Ectodermal cell (in vitro differentiated cells): ENCODE results near the gene ARL2.

Source experiments
- H3K27ac ChIP-seq: 2 replicates; pipeline ENCODE4 v1.7.0; 2013; ENCODE audit warnings: mild to moderate bottlenecking, low read depth, low read length; ENCODE audit not compliant: insufficient read depth, poor library complexity, severe bottlenecking
- H3K27me3 ChIP-seq: 2 replicates; pipeline ENCODE4 v1.7.0; 2013; ENCODE audit warnings: mild to moderate bottlenecking, low read length; ENCODE audit not compliant: insufficient read depth, control insufficient read depth, poor library complexity, severe bottlenecking
- H3K36me3 ChIP-seq: one replicate; pipeline ENCODE4 v1.7.0; 2013; ENCODE audit warnings: low read length; ENCODE audit not compliant: control insufficient read depth, insufficient read depth
- H3K4me1 ChIP-seq: one replicate; pipeline ENCODE4 v1.7.0; 2013; ENCODE audit warnings: low read length; ENCODE audit not compliant: control insufficient read depth, insufficient read depth
- H3K4me3 ChIP-seq: 2 replicates; pipeline ENCODE4 v1.7.0; 2013; ENCODE audit warnings: low read depth, low read length, control low read depth; ENCODE audit not compliant: insufficient read depth
- H3K9me3 ChIP-seq: 2 replicates; pipeline ENCODE4 v1.7.0; 2013; ENCODE audit warnings: mild to moderate bottlenecking, low read length, moderate library complexity; ENCODE audit not compliant: control insufficient read depth
- WGBS, 2 experiments: methylation state at CpG; one replicate each; pipeline ENCODE4 v1.1.7; 2013; ENCODE audit warnings: missing lambda C conversion rate in 2 of 2; 5-methylcytosine and 5-hydroxymethylcytosine counted together

Gene ARL2

GRCh38 chr11:65043881-65044501, 30.0 kb downstream of the ARL2 start:
- Histone ChIP-seq H3K27me3 (no peaks in the 10 kb centered on the region), H3K4me1 (no peaks in the 10 kb centered on the region), H3K36me3 (peaks cover 4% of the 10 kb centered on the region), H3K27ac (no peak overlapping the region), H3K9me3 (no peaks in the 10 kb centered on the region), H3K4me3 (no peak overlapping the region)
- 95 to 97% methylated on average over 23 of the region's 23 CpGs for WGBS, 2 experiments

DNA sequence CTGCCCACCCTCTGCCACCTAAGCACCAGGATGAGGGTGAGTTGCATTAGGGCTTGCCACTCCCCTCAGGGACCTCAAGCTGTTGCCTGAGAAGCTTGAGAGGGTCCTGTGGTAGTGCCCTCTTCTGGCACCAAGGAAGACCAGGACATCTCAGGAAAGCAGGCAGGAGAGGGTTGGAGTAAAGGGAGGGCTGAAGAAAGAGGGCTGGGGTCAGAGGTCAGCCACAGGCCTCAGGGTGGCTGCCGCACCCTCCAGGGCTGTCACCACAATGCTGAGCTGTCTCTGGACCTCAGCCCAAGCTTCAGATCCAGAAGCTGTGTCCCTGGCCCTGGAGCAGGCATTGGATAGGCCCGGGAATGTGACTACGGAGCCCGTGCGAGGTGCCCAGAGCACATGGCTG, 31.1 kb downstream of the ARL2 start:
- Histone ChIP-seq H3K27me3 (no peaks in the 10 kb centered on the region), H3K36me3 (peaks cover 4% of the 10 kb centered on the region), H3K4me3 (no peak overlapping the region), H3K9me3 (no peaks in the 10 kb centered on the region), H3K27ac (no peak overlapping the region), H3K4me1 (no peaks in the 10 kb centered on the region)
- WGBS, 2 experiments: 93 to 94% methylated on average over 5 of the region's 5 CpGs

- Histone ChIP-seq H3K36me3 (peaks cover 4% of the 10 kb centered on the region), H3K4me3 (no peak overlapping the region), H3K4me1 (no peaks in the 10 kb centered on the region), H3K9me3 (no peaks in the 10 kb centered on the region), H3K27ac (no peak overlapping the region), H3K27me3 (no peaks in the 10 kb centered on the region)
- 93% methylated on average over 7 of the region's 7 CpGs for WGBS, 2 experiments
These were observed 31.8 kb downstream of the ARL2 start for GRCh38 chr11:65045728-65046127.

DNA sequence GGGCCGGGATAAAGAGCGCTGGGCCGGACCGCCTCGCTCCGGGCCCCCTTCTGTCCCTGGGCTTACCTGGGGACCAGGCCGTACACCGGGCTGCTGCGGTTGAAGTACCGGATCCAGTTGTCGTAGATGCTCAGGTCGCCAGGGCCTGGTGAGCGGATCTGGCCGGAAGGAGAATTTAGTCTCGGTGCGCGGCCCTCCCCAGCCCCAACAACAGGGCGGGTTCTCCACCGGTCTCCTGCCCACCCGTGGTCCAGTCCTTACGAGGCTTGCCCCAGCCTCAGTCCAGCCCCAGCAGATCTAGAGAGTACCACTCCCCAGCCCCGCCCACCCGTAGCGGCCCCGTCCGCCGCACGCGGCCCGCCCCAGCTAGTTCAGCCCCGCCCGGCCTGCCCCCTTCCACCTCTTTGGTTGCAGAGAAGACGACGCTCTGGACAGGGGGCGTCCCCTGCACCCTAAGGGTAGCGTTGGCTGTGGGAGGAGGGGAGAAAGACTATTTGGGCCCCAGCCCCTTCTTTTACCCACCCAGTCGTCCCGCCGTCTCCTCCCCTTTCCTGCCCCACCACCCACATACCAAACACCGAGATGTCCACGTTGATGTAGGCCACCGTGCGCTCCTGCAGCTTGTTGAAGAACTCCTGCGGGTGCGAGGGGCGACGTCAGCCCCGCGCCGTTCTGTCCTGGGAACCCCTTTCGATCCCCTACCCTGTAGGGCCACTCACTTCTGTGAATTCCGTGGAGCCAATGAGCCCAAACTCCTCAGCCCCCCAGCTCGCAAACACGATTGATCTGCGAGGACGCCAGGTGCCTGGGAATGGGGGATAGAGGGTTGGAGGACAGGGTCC, 33.8 kb downstream of the ARL2 start:
- no peak overlapping the region for H3K27ac ChIP-seq
- no peaks in the 10 kb centered on the region for H3K4me1 ChIP-seq
- H3K36me3 ChIP-seq: peaks cover 4% of the 10 kb centered on the region
- no peaks in the 10 kb centered on the region for H3K9me3 ChIP-seq
- 87 to 91% methylated on average over 56 of the region's 56 CpGs for WGBS, 2 experiments
- no peaks in the 10 kb centered on the region for H3K27me3 ChIP-seq
- no peak overlapping the region for H3K4me3 ChIP-seq

GRCh38 chr11:65051398-65051858, 37.5 kb downstream of the ARL2 start:
- Histone ChIP-seq H3K4me3 (no peak overlapping the region), H3K9me3 (no peaks in the 10 kb centered on the region), H3K27ac (no peak overlapping the region), H3K4me1 (no peaks in the 10 kb centered on the region), H3K36me3 (no peaks in the 10 kb centered on the region), H3K27me3 (no peaks in the 10 kb centered on the region)
- WGBS, 2 experiments: 88 to 92% methylated on average over 9 of the region's 9 CpGs

- WGBS, 2 experiments: 78 to 81% methylated on average over 8 of the region's 8 CpGs
- Histone ChIP-seq H3K4me3 (no peak overlapping the region), H3K4me1 (no peaks in the 10 kb centered on the region), H3K36me3 (no peaks in the 10 kb centered on the region), H3K27me3 (no peaks in the 10 kb centered on the region), H3K9me3 (no peaks in the 10 kb centered on the region), H3K27ac (no peak overlapping the region)
These were observed 40.0 kb downstream of the ARL2 start for GRCh38 chr11:65053827-65054508.

- WGBS, 2 experiments: 100% methylated on average over 1 of the region's 1 CpG
- Histone ChIP-seq H3K4me3 (no peak overlapping the region), H3K36me3 (no peaks in the 10 kb centered on the region), H3K9me3 (no peaks in the 10 kb centered on the region), H3K27me3 (no peaks in the 10 kb centered on the region), H3K27ac (no peak overlapping the region), H3K4me1 (no peaks in the 10 kb centered on the region)
These were observed 41.6 kb downstream of the ARL2 start for GRCh38 chr11:65055538-65055937.

GRCh38 chr11:65056999-65057398, 43.0 kb downstream of the ARL2 start:
- Histone ChIP-seq H3K4me3 (no peak overlapping the region), H3K4me1 (no peaks in the 10 kb centered on the region), H3K27ac (no peak overlapping the region), H3K27me3 (no peaks in the 10 kb centered on the region), H3K9me3 (no peaks in the 10 kb centered on the region), H3K36me3 (no peaks in the 10 kb centered on the region)
- 90 to 91% methylated on average over 6 of the region's 6 CpGs for WGBS, 2 experiments

DNA sequence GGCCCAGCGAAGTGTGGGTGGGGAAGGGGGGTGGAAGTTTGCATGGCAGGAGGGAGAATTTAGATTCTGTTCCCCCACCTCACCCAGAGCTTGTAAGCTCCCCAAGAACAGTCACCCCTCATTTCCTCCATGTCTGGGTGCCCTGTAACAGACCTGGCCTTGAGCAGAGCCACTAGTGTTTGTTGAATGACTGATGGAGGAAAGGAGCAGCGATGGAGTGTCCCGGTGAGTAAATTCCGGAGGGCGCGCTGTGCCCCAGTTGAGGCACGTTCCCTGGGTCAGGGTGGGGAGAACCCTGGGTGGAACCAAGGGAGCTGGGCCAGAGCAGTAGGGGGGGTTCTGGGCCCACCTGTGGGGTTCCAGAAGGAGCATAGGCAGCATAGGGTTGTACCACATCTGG, 43.6 kb downstream of the ARL2 start:
- no peaks in the 10 kb centered on the region for H3K4me1 ChIP-seq
- WGBS, 2 experiments: 94 to 95% methylated on average over 7 of the region's 7 CpGs

DNA sequence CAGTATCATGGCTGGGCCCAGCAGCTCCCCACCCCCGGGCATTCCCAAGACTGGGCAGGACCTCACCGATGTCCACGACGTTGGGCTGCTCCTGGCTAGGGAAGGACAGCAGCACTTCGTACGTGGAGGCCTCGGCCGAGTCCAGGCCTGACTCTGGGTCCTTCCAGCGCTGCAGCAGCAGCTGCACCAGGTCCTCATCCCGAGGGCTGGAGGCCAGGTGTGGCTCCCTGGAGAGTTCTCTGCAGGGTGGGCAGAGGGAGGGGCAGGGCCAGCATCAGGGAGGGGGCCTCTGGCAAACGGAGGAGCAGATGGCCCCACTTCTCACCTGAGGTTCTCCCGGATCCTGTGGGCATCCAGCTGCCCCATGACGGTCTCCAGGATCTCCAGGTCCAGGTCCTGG, 44.1 kb downstream of the ARL2 start:
- no peaks in the 10 kb centered on the region for H3K9me3 ChIP-seq
- no peaks in the 10 kb centered on the region for H3K27me3 ChIP-seq
- no peaks in the 10 kb centered on the region for H3K36me3 ChIP-seq
- no peaks in the 10 kb centered on the region for H3K4me1 ChIP-seq
- H3K4me3 ChIP-seq: no peak overlapping the region
- H3K27ac ChIP-seq: no peak overlapping the region
- WGBS, 2 experiments: 85 to 86% methylated on average over 13 of the region's 13 CpGs

More for the DNA sequence above, 43.6 kb downstream of the ARL2 start:
- H3K27ac ChIP-seq: no peak overlapping the region
- no peaks in the 10 kb centered on the region for H3K9me3 ChIP-seq
- H3K4me3 ChIP-seq: no peak overlapping the region
- no peaks in the 10 kb centered on the region for H3K36me3 ChIP-seq
- H3K27me3 ChIP-seq: no peaks in the 10 kb centered on the region
